PC-3 (cell line): ENCODE results near the gene TRPV6. TPM values are rescaled to one million over a fixed set of nuclear protein-coding genes. Genes with fewer than 3 reads are reported as not detected.

Experiments used
- ATAC-seq: fragments of 200-7000 bp; cut with Tn5 transposase; 2 replicates; pipeline ENCODE4 v1.9.1; 2020; ENCODE audit warnings: mild to moderate bottlenecking, moderate library complexity
- BruUV-seq: library from RNA; stranded (reverse); fragments of 400-500 nt; replicated peaks from 2 replicates; lab custom pipeline; 2021; lab: Mats Ljungman, UMichigan
- CTCF ChIA-PET: fragments of 300-600 bp; sonication (Branson Sonifier 250); formaldehyde crosslinking; loops from one replicate; lab custom pipeline; 2022; ENCODE audit warnings: antibody characterized with exemption; lab: Charles Lee
- POLR2A ChIA-PET: fragments of 300-600 bp; sonication (Branson Sonifier 250); formaldehyde crosslinking; loops from one replicate; lab custom pipeline; 2022; ENCODE audit warnings: antibody characterized with exemption; ENCODE audit not compliant: unreplicated experiment; lab: Charles Lee
- DNase-seq: peaks from one replicate; pipeline ENCODE4 v3.0.0-alpha.2; 2015
- H2AFZ ChIP-seq: fragments of 300-600 bp; sonication (generic); 2 replicates; pipeline ENCODE4 v1.6.0; 2016; ENCODE audit warnings: antibody characterized with exemption, low read length
- H3F3A ChIP-seq: fragments of 300-600 bp; sonication (generic); one replicate; pipeline ENCODE4 v1.6.0; 2017; ENCODE audit warnings: antibody characterized with exemption, low read length, control low read depth, mild to moderate bottlenecking; ENCODE audit not compliant: unreplicated experiment
- H3K27ac ChIP-seq: fragments of 300-600 bp; sonication (generic); 2 replicates; pipeline ENCODE4 v1.5.1; 2016; ENCODE audit warnings: mild to moderate bottlenecking, low read length
- H3K27me3 ChIP-seq: fragments of 300-600 bp; sonication (generic); 2 replicates; pipeline ENCODE4 v1.6.1; 2016; ENCODE audit warnings: low read length, mixed read lengths
- H3K36me3 ChIP-seq: fragments of 300-600 bp; sonication (generic); 2 replicates; pipeline ENCODE4 v1.6.1; 2016; ENCODE audit warnings: low read depth, mixed run types, low read length, mixed read lengths
- H3K4me1 ChIP-seq: fragments of 300-600 bp; sonication (generic); 2 replicates; pipeline ENCODE4 v1.5.1; 2016; ENCODE audit warnings: low read length; ENCODE audit not compliant: insufficient read depth
- H3K4me2 ChIP-seq: fragments of 300-600 bp; sonication (generic); 2 replicates; pipeline ENCODE4 v1.6.0; 2016; ENCODE audit warnings: low read length
- H3K4me3 ChIP-seq: fragments of 300-600 bp; sonication (generic); 2 replicates; pipeline ENCODE4 v1.5.1; 2016; ENCODE audit warnings: mild to moderate bottlenecking, low read length, mixed read lengths
- H3K79me2 ChIP-seq: fragments of 300-600 bp; sonication (generic); 2 replicates; pipeline ENCODE4 v1.6.1; 2017; ENCODE audit warnings: low read length, mixed read lengths
- H3K9ac ChIP-seq: fragments of 300-600 bp; sonication (generic); 2 replicates; pipeline ENCODE4 v1.6.0; 2016; ENCODE audit warnings: mild to moderate bottlenecking, low read length
- H3K9me2 ChIP-seq: fragments of 300-600 bp; sonication (generic); replicated peaks from 2 replicates; pipeline ENCODE4 v1.6.1; 2016; ENCODE audit warnings: mixed run types, low read length, mixed read lengths
- H3K9me3 ChIP-seq: fragments of 300-600 bp; sonication (generic); 2 replicates; pipeline ENCODE4 v1.6.1; 2016; ENCODE audit warnings: low read length, mixed read lengths
- H4K20me1 ChIP-seq: fragments of 300-600 bp; sonication (generic); 2 replicates; pipeline ENCODE4 v1.6.1; 2016; ENCODE audit warnings: low read length, mixed read lengths
- EZH2 ChIP-seq: fragments of 300-600 bp; sonication (generic); IDR thresholded peaks from one replicate; pipeline ENCODE4 v1.6.1; 2017; ENCODE audit warnings: antibody characterized with exemption, mild to moderate bottlenecking, low read length; ENCODE audit not compliant: unreplicated experiment
- EZH2phosphoT487 ChIP-seq: fragments of 300-600 bp; sonication (generic); IDR thresholded peaks from 2 replicates; pipeline ENCODE4 v1.6.1; 2018; ENCODE audit warnings: mild to moderate bottlenecking, antibody characterized with exemption, low read length, borderline replicate concordance
- intact Hi-C: fragments of 100-400 bp; cut with micrococcal nuclease; formaldehyde crosslinking; loops from 2 replicates; pipeline ENCODE4 v1.9.0; 2023
- total RNA-seq: library from RNA; depleted of rRNA; stranded (reverse); fragments of >200 nt; gene quantifications from 2 replicates; pipeline ENCODE4 v1.2.3, GENCODE V29; 2014
- TF ChIP-seq, protein P1 (sequence below): fragments of 300-600 bp; sonication (generic); conservative IDR thresholded peaks from 2 replicates; pipeline ENCODE4 v1.5.1; 2017; ENCODE audit warnings: antibody characterized with exemption, low read depth, mild to moderate bottlenecking, low read length

Gene TRPV6
- total RNA-seq, 1 experiment from 2014 or later, result 1.4 TPM

DNA sequence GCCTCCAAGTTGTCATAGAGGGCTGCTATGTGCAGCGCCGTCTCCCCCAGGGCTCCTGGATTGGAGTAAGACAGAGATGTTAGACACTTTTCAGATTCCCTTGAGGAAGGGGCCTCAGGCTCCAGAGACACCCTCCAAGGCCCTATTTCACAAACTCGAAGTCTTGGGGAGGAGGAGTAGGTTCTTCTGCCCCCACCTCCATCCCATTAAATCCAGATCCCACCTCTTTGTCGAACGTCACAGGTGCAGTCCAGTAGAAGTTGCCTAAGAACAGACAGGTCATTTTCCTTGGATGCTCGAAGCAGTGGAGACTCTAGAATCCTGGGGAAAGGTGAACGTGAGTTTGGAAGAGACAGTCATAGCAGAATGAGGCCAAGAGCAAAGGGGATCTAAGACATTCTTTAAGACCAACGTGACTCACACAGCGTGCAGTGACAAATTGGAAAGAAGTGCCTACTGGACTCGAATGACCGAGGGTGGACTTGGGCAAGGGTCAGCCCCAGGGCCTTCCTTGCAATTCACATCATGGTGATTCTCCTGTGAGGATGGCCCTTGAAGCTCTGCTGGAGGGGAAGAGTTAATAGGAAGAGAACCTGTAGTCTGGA, 44.7 kb upstream of the TRPV6 start:
- peak; percentile 6 for DNase-seq
- ChIA-PET CTCF (no interaction called here), POLR2A (no interaction called here)
- no TSS peak for BruUV-seq
- Histone ChIP-seq H3K36me3 (no peaks in the 10 kb centered on the region), H3K4me2 (no peak overlapping the region), H3K27ac (no peak overlapping the region), H2AFZ (no peak overlapping the region), H3K4me3 (no peak overlapping the region), H3K4me1 (no peaks in the 10 kb centered on the region), H3F3A (no peaks in the 10 kb centered on the region), H3K79me2 (no peaks in the 10 kb centered on the region), H3K9me2 (no peaks in the 10 kb centered on the region), H3K27me3 (peaks cover 34% of the 10 kb centered on the region), H4K20me1 (no peaks in the 10 kb centered on the region), H3K9me3 (no peaks in the 10 kb centered on the region), H3K9ac (no peak overlapping the region)
- intact Hi-C loops, result no loop called here
- no peak for ATAC-seq
- no peak for TF ChIP-seq EZH2phosphoT487
- no peak for TF ChIP-seq EZH2
- TF ChIP-seq, protein P1, sequence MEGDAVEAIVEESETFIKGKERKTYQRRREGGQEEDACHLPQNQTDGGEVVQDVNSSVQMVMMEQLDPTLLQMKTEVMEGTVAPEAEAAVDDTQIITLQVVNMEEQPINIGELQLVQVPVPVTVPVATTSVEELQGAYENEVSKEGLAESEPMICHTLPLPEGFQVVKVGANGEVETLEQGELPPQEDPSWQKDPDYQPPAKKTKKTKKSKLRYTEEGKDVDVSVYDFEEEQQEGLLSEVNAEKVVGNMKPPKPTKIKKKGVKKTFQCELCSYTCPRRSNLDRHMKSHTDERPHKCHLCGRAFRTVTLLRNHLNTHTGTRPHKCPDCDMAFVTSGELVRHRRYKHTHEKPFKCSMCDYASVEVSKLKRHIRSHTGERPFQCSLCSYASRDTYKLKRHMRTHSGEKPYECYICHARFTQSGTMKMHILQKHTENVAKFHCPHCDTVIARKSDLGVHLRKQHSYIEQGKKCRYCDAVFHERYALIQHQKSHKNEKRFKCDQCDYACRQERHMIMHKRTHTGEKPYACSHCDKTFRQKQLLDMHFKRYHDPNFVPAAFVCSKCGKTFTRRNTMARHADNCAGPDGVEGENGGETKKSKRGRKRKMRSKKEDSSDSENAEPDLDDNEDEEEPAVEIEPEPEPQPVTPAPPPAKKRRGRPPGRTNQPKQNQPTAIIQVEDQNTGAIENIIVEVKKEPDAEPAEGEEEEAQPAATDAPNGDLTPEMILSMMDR, result no peak

GRCh38 chr7:142927949-142928348, 42.4 kb upstream of the TRPV6 start:
- no peaks in the 10 kb centered on the region for H3K9me2 ChIP-seq
- no peaks in the 10 kb centered on the region for H3K9me3 ChIP-seq
- no peak overlapping the region for H2AFZ ChIP-seq
- ATAC-seq (no peak), DNase-seq (no peak)
- no peaks in the 10 kb centered on the region for H3K4me1 ChIP-seq
- TF ChIP-seq EZH2 (no peak), EZH2phosphoT487 (no peak)
- TF ChIP-seq, protein P1, result no peak
- no peak overlapping the region for H3K4me2 ChIP-seq
- no peaks in the 10 kb centered on the region for H3F3A ChIP-seq
- intact Hi-C loops, result no loop called here
- H3K27ac ChIP-seq, result no peak overlapping the region
- H3K79me2 ChIP-seq, result no peaks in the 10 kb centered on the region
- no peak overlapping the region for H3K9ac ChIP-seq
- H3K36me3 ChIP-seq, result no peaks in the 10 kb centered on the region
- CTCF ChIA-PET, result no interaction called here
- peaks cover 38% of the 10 kb centered on the region for H3K27me3 ChIP-seq
- no peaks in the 10 kb centered on the region for H4K20me1 ChIP-seq
- no peak overlapping the region for H3K4me3 ChIP-seq
- POLR2A ChIA-PET, result no interaction called here
- no TSS peak for BruUV-seq

- Histone ChIP-seq H3F3A (no peaks in the 10 kb centered on the region), H3K4me1 (no peaks in the 10 kb centered on the region), H3K79me2 (no peaks in the 10 kb centered on the region), H3K36me3 (no peaks in the 10 kb centered on the region), H3K4me3 (no peak overlapping the region), H3K27ac (no peak overlapping the region), H3K9me3 (no peaks in the 10 kb centered on the region), H3K9me2 (no peaks in the 10 kb centered on the region), H2AFZ (no peak overlapping the region), H3K27me3 (peaks cover 37% of the 10 kb centered on the region), H3K4me2 (no peak overlapping the region), H4K20me1 (no peaks in the 10 kb centered on the region), H3K9ac (no peak overlapping the region)
- TF ChIP-seq, protein P1, result no peak
- POLR2A ChIA-PET, result no interaction called here
- intact Hi-C loops, result no loop called here
- ATAC-seq, result no peak
- no TSS peak for BruUV-seq
- no peak for DNase-seq
- CTCF ChIA-PET, result no interaction called here
Observed at GRCh38 chr7:142927085-142927745, 41.7 kb upstream of the TRPV6 start.
